Skin of body (tissue), 2 donors: ENCODE data around the gene ARHGEF33. TPM values are rescaled to one million over a fixed set of nuclear protein-coding genes. Genes with fewer than 3 reads are reported as not detected.

ENCODE experiments used
- DNase-seq: peaks from one replicate; lab custom pipeline; 2025; lab: John Stamatoyannopoulos, UW
- total RNA-seq: library from RNA; depleted of rRNA; stranded (reverse); fragments of >200 nt; gene quantifications from one replicate; pipeline ENCODE4 v1.2.3, GENCODE V29; 2014

Gene ARHGEF33
- total RNA-seq, 1 donor from 2014 or later: 1.7 TPM

DNA sequence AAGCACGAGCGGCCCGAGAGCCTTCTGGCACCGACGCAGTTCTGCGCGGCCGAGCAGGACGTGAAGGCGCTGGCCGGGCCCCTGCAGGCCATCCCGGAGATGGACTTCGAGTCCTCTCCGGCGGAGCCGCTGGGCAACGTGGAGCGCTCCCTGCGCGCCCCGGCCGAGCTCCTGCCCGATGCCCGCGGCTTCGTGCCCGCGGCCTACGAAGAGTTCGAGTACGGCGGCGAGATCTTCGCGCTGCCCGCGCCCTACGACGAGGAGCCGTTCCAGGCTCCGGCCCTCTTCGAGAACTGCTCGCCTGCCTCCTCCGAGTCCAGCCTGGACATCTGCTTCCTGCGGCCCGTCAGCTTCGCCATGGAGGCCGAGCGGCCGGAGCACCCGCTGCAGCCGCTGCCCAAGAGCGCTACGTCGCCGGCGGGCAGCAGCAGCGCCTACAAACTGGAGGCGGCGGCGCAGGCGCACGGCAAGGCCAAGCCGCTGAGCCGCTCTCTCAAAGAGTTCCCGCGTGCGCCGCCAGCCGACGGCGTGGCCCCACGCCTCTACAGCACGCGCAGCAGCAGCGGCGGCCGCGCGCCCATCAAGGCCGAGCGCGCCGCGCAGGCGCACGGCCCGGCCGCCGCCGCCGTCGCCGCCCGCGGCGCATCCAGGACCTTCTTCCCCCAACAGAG lies 70.4 kb downstream of the ARHGEF33 start:
- peak; percentile 64 for DNase-seq

DNA sequence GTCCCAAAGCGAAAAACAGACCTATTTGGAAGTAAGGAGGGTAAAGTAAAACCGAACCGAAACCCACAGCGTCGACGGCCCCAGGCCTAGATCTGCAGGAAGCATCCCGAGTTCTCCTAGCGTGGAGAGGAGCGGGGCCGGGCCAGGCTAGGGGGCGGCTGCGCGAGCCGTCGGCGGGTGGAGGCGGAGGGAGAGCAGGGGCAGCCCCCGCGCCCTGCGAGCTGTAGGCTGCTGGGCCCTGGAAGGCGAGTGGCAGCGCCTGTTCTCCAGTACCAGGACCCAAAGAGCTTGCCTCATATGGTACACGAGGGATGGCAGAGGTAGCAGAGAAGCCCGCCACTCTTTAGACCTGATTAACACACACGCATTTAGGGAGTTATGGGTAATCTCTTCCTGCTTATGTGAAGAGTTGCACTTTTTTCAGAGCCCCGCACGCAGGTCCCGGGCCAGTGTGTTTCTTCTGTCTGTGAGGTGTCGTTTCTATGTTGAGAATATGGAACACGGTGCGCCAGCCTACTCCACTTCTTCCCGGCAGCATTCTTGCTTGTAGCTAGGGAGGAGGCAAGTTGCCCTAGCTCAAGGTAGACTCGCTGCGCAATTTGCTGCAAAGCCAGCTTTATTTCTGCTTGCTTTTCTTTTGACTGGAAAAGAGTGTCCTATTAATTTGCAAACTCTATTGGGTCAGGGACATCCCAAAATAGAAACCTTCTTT lies 71.1 kb downstream of the ARHGEF33 start:
- DNase-seq: no peak

DNA sequence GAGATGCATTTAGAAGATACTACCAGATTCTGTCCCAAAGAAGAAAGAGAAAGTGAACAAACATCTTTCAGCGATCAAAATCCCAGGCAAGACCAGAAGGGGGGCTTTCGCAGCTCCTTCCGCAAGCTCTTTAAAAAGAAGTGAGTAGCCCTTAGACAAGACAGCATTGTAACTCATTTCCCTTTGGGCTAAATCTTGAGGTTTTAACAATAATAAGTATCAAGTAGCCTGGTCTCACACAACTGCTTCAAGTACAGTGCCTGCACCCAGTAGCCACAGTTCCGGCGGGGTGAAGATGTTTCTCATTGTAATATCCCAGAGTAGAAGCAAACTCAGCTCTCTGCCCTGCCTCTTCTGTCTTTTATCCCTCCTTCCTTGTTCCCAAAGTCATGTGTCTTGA lies 76.3 kb downstream of the ARHGEF33 start:
- no peak for DNase-seq

DNA sequence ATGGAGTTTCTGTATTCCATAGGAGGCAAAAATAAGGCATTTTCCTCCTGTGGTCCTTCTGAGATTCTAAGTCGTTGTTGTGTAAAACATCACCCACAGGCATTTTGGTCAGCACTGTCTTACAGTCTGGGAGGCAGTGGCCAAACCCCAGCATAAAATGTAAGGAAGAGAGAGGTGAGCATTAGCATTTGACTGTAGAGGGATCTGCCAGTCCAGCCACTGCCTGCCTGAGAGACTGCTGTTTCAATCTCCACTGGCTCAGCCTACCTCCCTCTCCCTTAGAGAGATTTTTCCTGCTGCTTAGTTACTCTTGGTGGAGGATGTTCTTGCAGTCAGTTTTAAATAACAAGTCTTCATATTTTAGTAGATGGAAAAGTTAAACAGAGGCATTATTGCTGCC lies 77.0 kb downstream of the ARHGEF33 start:
- no peak for DNase-seq

DNA sequence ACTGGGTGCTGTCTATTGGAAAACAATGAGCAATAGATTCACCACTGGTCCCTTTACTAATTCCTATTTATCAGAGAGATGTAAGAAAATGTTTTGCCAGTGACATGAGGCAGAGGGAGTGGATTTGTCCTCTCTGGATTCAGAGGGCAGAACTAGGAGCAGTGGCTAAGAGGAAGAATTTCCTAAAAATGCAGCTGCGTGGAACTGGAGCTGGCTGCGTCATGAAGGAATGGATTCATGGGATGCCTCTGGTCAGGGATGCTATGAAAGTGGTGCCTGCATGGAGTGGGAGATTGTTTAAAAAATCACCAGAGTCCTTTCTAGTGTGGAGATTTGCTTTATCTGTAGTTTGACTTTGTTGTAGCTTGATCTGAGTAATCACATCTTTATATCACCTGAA lies 78.3 kb downstream of the ARHGEF33 start:
- no peak for DNase-seq

DNA sequence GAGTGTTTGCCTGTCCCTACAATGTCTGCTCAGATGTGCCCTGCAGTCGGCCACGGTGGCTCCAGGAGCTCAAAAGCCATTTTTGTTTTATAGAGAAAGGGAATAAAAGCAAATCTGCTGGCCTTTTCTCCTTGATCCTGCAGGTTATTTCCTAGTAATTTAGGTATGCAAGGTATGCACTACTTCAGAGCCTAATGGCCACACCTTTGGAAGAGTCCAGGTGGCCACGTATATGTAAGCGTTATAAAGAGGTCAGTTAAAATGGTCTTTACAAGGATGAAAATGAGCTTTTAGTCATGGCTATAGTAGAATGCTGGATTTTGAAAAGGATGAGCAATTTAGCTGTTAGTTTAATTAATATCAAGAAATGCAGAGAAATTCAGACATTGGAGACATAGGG lies 81.7 kb downstream of the ARHGEF33 start:
- no peak for DNase-seq

DNA sequence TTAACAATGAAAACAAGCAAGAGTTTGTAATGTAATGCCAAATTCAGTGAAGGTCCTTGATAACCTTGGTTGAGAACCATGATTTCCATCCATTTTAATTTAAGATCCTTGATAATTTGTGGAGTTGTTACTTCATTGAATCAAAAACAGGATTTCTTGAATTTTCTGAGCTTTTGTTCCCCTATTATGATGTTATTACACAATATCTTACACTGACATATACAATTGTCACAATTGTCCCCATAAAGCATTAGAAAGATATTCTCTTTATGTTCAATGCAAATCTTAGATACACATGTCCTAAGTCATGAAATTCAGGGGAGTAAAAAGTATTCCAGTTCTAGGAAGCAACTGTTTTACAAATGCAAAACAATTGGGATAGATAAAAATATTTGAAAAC lies 83.6 kb downstream of the ARHGEF33 start:
- DNase-seq: no peak

DNA sequence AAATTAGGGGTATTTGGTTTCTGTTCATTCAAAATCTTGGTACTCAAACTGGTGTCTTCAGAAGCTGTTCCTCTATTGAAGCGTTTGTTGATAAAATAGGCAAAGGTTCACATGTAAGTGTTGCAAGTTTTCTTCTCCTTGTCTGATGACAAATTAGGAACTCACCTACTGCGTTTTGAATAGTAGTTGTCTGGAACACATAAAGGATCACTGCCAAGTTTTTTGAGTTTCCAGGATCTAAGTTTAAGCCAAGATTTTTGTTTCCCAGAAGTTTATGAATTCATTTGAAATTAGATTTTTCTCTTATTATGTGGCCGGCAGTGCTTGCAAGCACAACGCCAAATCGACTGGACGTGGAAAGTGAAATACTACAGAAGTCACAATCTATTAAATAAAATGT lies 85.4 kb downstream of the ARHGEF33 start:
- DNase-seq: no peak

DNA sequence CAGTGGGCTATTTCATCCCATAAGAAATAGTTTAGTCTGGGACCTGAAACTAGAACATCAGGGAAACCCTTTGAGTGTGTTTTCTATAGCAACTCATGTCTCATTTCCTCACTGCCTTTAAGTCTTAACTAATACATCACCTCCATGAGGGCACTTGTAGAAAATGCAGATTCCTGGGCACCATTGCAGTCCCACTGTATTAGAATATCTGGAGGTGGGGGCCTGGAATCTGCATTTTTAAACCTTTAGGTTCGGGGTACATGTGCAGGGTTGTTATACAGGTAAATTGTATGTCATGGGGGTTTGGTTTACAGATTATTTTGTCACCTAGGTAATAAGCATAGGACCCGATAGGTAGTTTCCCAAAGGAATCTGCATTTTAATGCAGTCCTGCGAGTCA lies 87.4 kb downstream of the ARHGEF33 start:
- DNase-seq: no peak

DNA sequence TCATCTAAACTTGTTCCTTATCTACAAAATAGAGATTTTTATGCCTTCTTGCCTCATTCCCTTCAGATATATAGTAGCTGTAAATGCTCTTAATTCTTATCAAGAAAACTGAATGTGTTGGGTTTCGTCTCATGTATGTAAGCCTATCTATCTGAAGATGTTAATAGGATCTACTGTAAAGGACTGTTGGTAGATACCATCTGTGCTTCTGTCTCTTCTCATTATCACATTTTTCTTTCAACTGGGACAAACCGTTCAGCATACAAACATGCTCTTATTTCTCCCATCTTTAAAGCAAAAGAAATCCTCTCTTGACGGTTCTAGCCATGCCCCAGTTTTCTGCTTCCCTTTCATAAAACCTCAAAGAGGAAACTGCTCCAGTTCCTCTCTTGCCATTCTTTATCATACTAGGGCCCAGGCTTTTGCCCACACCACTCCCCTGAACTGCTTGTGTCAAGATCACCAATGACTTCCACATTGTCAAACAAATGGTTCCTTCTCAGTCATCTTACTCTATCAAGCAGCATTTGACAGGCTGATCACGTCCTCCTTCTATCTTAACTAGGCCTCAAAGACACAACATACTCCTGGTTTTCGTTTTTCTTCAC lies 88.7 kb downstream of the ARHGEF33 start:
- DNase-seq: no peak

DNA sequence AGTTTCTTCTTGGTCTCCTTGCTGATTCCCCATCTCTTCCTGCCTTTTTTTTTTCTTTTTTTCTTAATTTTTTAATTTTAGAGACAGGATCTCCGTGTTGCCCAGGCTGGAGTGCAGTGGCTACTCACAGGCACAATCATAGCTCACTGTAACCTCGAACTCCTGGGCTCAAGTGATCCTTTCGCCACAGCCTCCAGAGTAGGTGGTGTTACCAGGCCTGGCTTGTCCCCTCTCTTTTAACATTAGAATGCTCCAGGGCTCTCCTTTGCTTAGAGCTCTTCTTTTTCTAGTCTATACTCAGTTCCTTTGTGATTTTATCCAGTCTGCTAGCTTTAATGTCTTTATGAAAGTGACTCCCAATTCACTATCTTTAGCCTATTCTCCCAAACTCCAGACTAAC lies 89.2 kb downstream of the ARHGEF33 start:
- DNase-seq: no peak

DNA sequence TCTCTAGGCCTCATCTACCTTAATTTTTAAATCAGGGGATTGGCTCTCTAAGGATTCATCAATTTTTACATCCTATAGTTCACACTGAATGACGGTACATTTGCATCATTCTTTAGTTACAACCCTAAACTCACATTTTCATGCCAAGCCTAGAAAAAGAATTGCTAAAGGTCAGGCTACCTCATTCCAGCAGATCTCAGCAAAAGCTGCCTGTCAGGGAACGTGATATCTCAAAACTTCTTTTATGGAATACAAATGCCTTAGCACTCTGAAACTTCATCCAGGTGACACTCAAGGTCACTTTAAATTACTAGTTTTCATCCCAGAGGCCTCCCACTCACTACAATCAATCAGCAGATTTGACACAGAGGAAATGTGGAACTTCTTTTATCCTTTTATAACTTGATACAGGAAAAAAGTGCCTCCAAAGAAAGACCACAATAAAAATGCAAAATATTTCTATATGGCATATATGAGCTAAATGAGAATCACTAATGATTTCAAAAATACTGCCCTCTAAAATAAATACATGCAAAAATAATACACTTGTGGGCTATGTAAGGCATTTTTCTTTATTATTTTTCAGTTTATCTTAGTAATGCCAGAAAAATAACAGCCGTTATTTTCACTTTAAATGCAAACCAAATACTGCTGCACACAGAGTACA lies 91.5 kb downstream of the ARHGEF33 start:
- no peak for DNase-seq

DNA sequence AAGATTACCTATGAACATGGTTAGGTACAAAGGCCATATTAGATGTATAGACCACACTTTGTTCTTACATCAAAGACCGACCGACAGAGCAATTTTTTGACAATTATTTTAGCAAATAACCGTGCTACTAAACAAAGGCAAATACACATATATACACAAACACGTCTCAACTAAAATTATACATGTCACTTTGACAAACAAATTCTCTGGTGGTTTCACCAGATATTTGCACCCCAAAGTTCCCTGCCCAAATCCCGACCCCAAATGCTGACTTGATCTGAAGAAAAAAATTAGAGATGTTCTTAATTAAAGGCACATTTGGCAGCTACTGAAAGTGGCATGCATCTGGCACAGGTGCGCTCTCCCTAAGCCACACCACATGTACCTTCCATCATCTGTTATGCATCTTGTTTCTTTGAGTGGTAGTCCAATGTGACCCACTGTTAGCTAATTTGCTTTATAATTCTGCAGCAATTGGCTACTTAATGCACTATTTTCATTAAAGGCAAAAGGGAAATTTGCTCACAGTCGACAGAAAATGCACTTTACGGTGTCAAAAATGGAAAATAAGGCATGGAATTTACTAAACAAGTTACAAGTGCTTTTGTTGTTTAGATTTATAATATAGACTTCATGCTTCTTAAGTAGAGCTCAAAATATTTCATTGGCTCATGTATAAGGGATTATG lies 92.1 kb downstream of the ARHGEF33 start:
- DNase-seq: no peak

DNA sequence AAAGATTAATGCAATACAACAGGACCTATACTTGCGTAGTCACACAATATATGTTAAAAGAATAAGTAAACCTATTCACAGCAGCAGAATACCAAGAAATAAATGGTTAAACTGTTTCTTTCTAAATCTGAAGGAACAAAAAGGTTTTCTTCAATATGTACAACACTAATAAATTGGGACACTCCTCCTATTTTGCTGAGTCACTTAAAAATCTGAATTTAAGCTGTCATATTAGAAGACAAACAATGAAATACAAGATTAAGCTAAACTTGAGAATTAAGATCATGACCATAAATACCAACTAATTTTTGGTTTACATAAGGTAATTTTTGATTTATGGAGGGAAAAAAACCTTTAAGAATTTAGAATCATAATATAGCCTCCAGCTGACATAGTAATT lies 92.8 kb downstream of the ARHGEF33 start:
- DNase-seq: no peak

DNA sequence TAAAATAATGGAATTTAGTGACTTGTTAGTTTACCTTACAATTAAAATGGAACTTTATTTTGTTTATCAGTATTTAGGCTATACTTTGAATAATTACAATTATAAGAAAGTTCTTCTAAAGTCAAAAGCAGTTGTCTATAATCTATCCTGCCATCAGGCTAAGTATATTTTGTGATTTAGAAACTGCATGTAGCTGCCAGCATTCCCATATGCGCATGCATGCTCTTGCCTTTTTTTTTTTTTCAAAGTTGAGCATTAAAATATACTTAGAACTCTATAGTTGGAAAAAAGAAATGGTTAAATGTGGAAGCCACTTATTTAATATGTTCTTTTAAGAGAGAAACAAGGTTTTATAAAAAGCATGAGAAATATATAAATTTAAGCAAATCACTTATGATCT lies 99.0 kb downstream of the ARHGEF33 start:
- no peak for DNase-seq

DNA sequence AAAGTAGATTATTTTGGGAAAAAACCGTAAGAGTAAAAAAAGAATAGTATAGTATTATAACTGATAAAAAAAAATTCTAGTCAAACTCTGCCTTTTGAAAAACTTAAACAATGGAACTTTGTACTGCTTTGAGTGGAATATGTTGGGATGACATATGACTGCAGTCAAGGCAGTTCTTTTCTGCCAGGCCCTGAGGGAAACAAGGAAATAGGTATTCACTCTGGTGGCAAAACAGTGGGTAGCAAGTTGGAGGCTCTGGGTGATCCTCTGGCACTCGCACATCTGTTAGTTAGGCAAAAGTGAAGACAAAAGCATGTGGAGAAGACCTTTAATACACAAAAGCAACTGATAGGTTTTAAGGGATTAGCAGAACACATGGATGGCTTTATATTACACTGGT lies 102.2 kb downstream of the ARHGEF33 start:
- no peak for DNase-seq

DNA sequence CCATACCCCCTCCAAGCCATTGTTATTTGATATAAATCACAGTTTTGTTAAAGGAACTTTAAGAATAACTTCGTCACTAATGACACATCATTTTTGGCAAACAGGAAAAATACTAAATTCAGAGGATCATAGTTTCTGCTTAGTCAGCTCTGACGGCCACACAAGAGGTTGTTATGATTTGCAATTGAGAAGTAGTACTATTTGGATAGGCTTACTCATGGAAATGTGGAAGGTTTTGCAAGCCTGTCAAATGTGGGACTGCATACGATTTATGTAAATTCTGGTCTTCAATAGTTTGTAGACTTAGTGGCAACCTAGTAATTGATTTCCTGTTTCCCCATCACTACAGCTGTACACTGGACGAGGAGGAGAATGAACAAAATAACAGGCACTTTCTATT lies 108.1 kb downstream of the ARHGEF33 start:
- no peak for DNase-seq

DNA sequence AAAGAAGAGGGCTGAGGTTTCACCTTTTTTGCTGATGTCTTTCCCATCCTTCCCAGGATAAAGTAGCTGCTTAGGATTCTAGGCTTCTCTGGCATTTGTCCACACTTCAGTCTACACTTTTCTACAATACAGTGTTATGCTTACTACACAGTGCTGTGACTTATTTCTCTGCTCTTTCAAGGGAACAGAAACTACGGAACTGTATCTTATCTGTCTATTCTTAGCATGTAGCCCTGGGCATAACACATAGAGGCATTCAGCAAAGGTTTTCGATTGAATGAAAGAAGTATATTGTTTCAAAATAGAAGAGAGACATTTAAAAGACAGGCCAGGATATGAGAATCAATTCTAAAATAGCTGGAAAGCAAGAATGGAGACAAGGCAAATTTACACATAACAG lies 110.9 kb downstream of the ARHGEF33 start:
- no peak for DNase-seq

DNA sequence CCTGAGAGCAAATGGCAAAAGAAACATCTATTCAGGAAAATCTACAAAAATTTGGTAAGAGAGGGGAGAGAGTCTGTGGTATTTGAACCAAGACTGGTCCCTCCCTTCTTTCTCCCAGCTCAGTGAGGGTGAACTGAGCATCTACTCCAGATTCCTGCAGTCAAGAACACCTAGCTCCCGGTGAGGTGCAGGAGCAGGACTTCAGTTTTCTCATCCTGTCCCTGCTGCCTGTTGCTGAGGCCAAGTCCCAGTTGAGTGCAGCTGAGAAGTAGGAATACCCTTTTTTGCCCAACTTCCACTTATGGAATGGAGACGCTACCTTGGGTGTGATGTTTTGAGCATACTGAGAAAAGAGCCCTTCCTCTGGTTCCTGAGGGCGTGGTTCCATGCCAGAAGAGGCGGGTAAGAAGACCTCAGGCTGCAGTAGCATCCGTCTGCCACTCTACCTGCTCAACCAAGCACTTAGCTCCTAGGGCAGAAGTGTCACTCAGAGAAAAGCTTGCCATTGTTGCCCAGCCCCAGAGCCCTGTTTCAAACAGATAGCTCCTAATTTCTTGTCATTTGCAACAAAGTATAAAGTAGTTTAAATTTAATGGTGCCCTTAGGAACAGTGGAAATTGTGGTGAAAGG lies 118.3 kb downstream of the ARHGEF33 start:
- no peak for DNase-seq

DNA sequence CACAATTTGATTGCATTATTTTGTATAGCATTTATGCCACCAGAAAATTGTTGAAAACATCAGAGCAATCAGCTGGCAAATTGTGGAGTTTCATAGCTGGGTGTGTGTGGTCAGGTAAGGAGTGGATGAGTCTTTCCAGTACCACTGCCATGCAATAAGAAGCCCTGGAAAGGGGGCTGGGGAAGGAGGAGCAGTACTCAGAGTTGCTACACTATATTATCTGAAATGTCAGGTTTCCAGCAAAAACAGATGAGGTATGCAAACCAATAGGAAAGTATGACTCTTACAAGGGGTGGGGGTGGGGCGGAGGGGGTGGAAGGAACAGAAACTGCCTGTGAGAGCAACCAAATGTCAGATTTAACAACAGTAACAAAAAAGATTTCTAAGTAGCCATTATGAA lies 119.0 kb downstream of the ARHGEF33 start:
- DNase-seq: no peak

DNA sequence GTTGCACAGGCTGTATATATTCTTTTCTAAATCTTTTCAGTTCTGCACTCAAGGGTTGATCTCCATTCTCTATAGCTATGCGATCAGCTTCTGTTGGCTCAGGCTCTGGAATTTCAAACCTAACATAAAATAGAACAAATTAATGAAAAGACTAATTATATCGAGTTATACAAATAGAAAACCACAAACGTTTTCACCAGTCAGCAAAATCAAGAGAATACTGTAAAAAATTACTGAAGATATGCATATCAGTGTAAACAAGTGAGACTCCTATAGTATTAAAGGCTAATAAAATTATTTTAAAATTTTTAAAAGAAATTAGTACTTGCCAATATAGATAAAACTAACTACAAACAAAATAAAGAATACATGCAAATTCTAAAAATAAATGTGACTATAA lies 124.2 kb downstream of the ARHGEF33 start:
- DNase-seq: no peak
